IMR-90 (cell line): Measurements from ENCODE around the gene MEF2A. TPM values are rescaled to one million over a fixed set of nuclear protein-coding genes. Genes with fewer than 3 reads are reported as not detected.

Source experiments
- ATAC-seq: fragments of 200-7000 bp; cut with Tn5 transposase; 2 replicates; pipeline ENCODE4 v1.9.1; 2020; ENCODE audit warnings: low read depth, mild to moderate bottlenecking, moderate library complexity
- BruUV-seq: library from RNA; stranded (reverse); fragments of 400-500 nt; replicated peaks from 2 replicates; lab custom pipeline; 2021; lab: Mats Ljungman, UMichigan
- CTCF ChIA-PET: fragments of 300-600 bp; formaldehyde crosslinking; extraction: SDS; loops from one replicate; lab custom pipeline; 2021; ENCODE audit warnings: antibody characterized with exemption; lab: Yijun Ruan, JAX
- POLR2A ChIA-PET: fragments of 300-600 bp; sonication (Branson Sonifier 250); formaldehyde crosslinking; loops from one replicate; lab custom pipeline; 2022; ENCODE audit warnings: antibody characterized with exemption; ENCODE audit not compliant: unreplicated experiment; lab: Charles Lee
- DNase-seq: peaks from one replicate; pipeline ENCODE4 v3.0.0; 2013
- H2AFZ ChIP-seq: replicated peaks from 2 replicates; pipeline ENCODE3; 2013; ENCODE audit warnings: low read length, mild to moderate bottlenecking; ENCODE audit not compliant: poor library complexity
- H2AK5ac ChIP-seq: 2 replicates; pipeline ENCODE4 v1.6.1; 2013; ENCODE audit warnings: low read depth, low read length, inconsistent platforms
- H2AK9ac ChIP-seq: replicated peaks from 2 replicates; pipeline ENCODE3; 2013; ENCODE audit warnings: mild to moderate bottlenecking, low read depth, low read length, moderate library complexity; ENCODE audit not compliant: poor library complexity
- H2BK120ac ChIP-seq: 2 replicates; pipeline ENCODE4 v1.6.1; 2013; ENCODE audit warnings: low read depth, low read length, inconsistent platforms
- H2BK15ac ChIP-seq: 3 replicates; pipeline ENCODE4 v1.6.1; 2013; ENCODE audit warnings: low read depth, low read length, inconsistent platforms
- H2BK20ac ChIP-seq: 2 replicates; pipeline ENCODE4 v1.6.1; 2013; ENCODE audit warnings: low read depth, mild to moderate bottlenecking, inconsistent platforms, low read length, moderate library complexity
- H2BK5ac ChIP-seq: 2 replicates; pipeline ENCODE4 v1.6.1; 2013; ENCODE audit warnings: mild to moderate bottlenecking, low read depth, low read length, inconsistent platforms; ENCODE audit not compliant: poor library complexity, severe bottlenecking
- H3K14ac ChIP-seq: replicated peaks from 2 replicates; pipeline ENCODE4 v1.6.1; 2013; ENCODE audit warnings: low read depth, low read length, inconsistent platforms
- H3K18ac ChIP-seq: 2 replicates; pipeline ENCODE4 v1.6.1; 2013; ENCODE audit warnings: low read depth, low read length, control low read depth
- H3K23ac ChIP-seq: 2 replicates; pipeline ENCODE4 v1.6.1; 2013; ENCODE audit warnings: low read depth, low read length, inconsistent platforms
- H3K27ac ChIP-seq: 2 replicates; pipeline ENCODE4 v1.5.1; 2013; ENCODE audit warnings: mild to moderate bottlenecking, control low read depth, low read length; ENCODE audit not compliant: insufficient read depth
- H3K27me3 ChIP-seq: 2 replicates; pipeline ENCODE4 v1.6.1; 2013; ENCODE audit warnings: low read length; ENCODE audit not compliant: control insufficient read depth, insufficient read depth
- H3K36me3 ChIP-seq: 2 replicates; pipeline ENCODE4 v1.6.1; 2013; ENCODE audit warnings: low read length, mixed read lengths; ENCODE audit not compliant: control insufficient read depth, insufficient read depth
- H3K4ac ChIP-seq: 2 replicates; pipeline ENCODE4 v1.6.1; 2013; ENCODE audit warnings: low read depth, low read length, inconsistent platforms
- H3K4me1 ChIP-seq: 2 replicates; pipeline ENCODE4 v1.6.1; 2013; ENCODE audit warnings: low read length, mixed read lengths; ENCODE audit not compliant: control insufficient read depth, insufficient read depth
- H3K4me2 ChIP-seq: 2 replicates; pipeline ENCODE4 v1.6.1; 2013; ENCODE audit warnings: low read depth, mild to moderate bottlenecking, control low read depth, low read length, moderate library complexity
- H3K4me3 ChIP-seq: 2 replicates; pipeline ENCODE4 v1.5.1; 2013; ENCODE audit warnings: low read depth, mild to moderate bottlenecking, control low read depth, low read length, moderate library complexity; ENCODE audit not compliant: insufficient read depth
- H3K56ac ChIP-seq: 2 replicates; pipeline ENCODE4 v1.6.1; 2013; ENCODE audit warnings: low read length, inconsistent platforms; ENCODE audit not compliant: insufficient read depth; ENCODE audit errors: extremely low read depth
- H3K79me1 ChIP-seq, 2 experiments: 2 replicates each; pipeline ENCODE4 v1.6.1; 2013; ENCODE audit warnings: low read length in 2 of 2, inconsistent platforms in 1 of 2, low read depth in 1 of 2
- H3K9ac ChIP-seq: 2 replicates; pipeline ENCODE4 v1.6.1; 2013; ENCODE audit warnings: low read depth, low read length, control low read depth
- H3K9me1 ChIP-seq: 2 replicates; pipeline ENCODE4 v1.6.1; 2013; ENCODE audit warnings: low read length, inconsistent platforms; ENCODE audit not compliant: insufficient read depth
- H3K9me3 ChIP-seq: 2 replicates; pipeline ENCODE4 v1.6.1; 2013; ENCODE audit warnings: low read length; ENCODE audit not compliant: control insufficient read depth, insufficient read depth
- H4K20me1 ChIP-seq: 2 replicates; pipeline ENCODE4 v1.6.1; 2013; ENCODE audit warnings: low read length, inconsistent platforms; ENCODE audit not compliant: insufficient read depth
- H4K5ac ChIP-seq: 2 replicates; pipeline ENCODE4 v1.6.1; 2013; ENCODE audit warnings: mild to moderate bottlenecking, low read depth, low read length, control low read depth
- H4K8ac ChIP-seq, 2 experiments: 2 replicates each; pipeline ENCODE4 v1.6.1; 2013; ENCODE audit warnings: low read depth in 2 of 2, low read length in 2 of 2, control low read depth in 1 of 2, inconsistent platforms in 1 of 2
- H4K91ac ChIP-seq: 2 replicates; pipeline ENCODE4 v1.6.1; 2013; ENCODE audit warnings: low read depth, low read length, inconsistent platforms; ENCODE audit not compliant: insufficient read depth
- CEBPB ChIP-seq: IDR thresholded peaks from 2 replicates; pipeline ENCODE4 v1.6.1; 2012; ENCODE audit warnings: low read depth, low read length, improper control_type of control experiment
- CTCF ChIP-seq: conservative IDR thresholded peaks from 2 replicates; pipeline ENCODE4 v1.5.1; 2012; ENCODE audit warnings: mild to moderate bottlenecking, low read depth, low read length, improper control_type of control experiment
- ELK1 ChIP-seq: fragments of 150-350 bp; IDR thresholded peaks from 2 replicates; pipeline ENCODE4 v1.6.1; 2016; ENCODE audit warnings: low read depth, mild to moderate bottlenecking, low read length, moderate library complexity, borderline replicate concordance
- RFX5 ChIP-seq: IDR thresholded peaks from 2 replicates; pipeline ENCODE4 v1.8.0; 2012; ENCODE audit warnings: low read depth, mild to moderate bottlenecking, low read length, moderate library complexity
- SMC3 ChIP-seq: fragments of 150-350 bp; IDR thresholded peaks from 2 replicates; pipeline ENCODE4 v1.6.1; 2016; ENCODE audit warnings: low read depth, mild to moderate bottlenecking, antibody characterized with exemption, low read length, moderate library complexity
- WGBS, 2 experiments: methylation state at CpG; one replicate each; pipeline versions ENCODE4 v1.1.5 to v1.1.7; 2013; ENCODE audit warnings: missing lambda C conversion rate in 2 of 2; ENCODE audit not compliant: insufficient read length in 1 of 2; ENCODE audit errors: extremely low coverage in 2 of 2; 5-methylcytosine and 5-hydroxymethylcytosine counted together
- dilution Hi-C: fragments of 300-500 bp; cut with HindIII; formaldehyde crosslinking; loops from one replicate; pipeline ENCODE4 v1.14.3; 2018; ENCODE audit warnings: low sequenced_read_pairs; ENCODE audit not compliant: unreplicated experiment
- in situ Hi-C: fragments of 300-500 bp; cut with MboI; formaldehyde crosslinking; loops from 3 replicates; pipeline ENCODE4 v1.14.3; 2019; ENCODE audit warnings: low sequenced_read_pairs, inconsistent platforms, mixed read lengths
- intact Hi-C: fragments of 100-400 bp; cut with micrococcal nuclease; formaldehyde crosslinking; loops from 2 replicates; pipeline ENCODE4 v1.10.0; 2022
- polyA plus RNA-seq, 3 experiments: library from polyadenylated mRNA; depleted of rRNA; stranded (reverse); fragments of >200 nt; gene quantifications; 2 replicates each; pipeline ENCODE4 v1.2.3, GENCODE V29; 2012; ENCODE audit warnings: low replicate concordance in 1 of 3
- total RNA-seq: library from RNA; depleted of rRNA; stranded (reverse); fragments of >200 nt; gene quantifications from 2 replicates; pipeline ENCODE4 v1.2.3, GENCODE V29; 2012
- TF ChIP-seq, protein P1 (sequence below): fragments of 150-350 bp; IDR thresholded peaks from 2 replicates; pipeline ENCODE4 v1.6.1; 2017; ENCODE audit warnings: mild to moderate bottlenecking, antibody characterized with exemption, low read length, low read depth

MEF2A gene
- total and polyA plus RNA-seq, 2 of the 4 experiments (the other 2 are of a cell fraction), result 16.1 to 16.7 TPM

GRCh38 chr15:99744142-99744541 is 178.4 kb downstream of the MEF2A start:
- H3K4me3 ChIP-seq, result no peak overlapping the region
- 100% methylated on average over 1 of the region's 7 CpGs; no CpG with 5 or more reads in 1 of the 2 experiments for WGBS, 2 experiments
- no peak overlapping the region for H3K14ac ChIP-seq
- in situ Hi-C loops (loop anchor here (25.0 kb wide), 1 partner anchor 632 kb away; the partner anchor contains the start of gene SYNM), intact Hi-C loops (no loop called here), dilution Hi-C loops (no loop called here)
- no peaks in the 10 kb centered on the region for H3K9me3 ChIP-seq
- no peak overlapping the region for H2AK5ac ChIP-seq
- H3K9me1 ChIP-seq, result 0 out of 2 replicates have a peak, but pooled peaks cover 3% of the 10 kb centered on the region
- no peak overlapping the region for H2AK9ac ChIP-seq
- no peak overlapping the region for H3K56ac ChIP-seq
- TF ChIP-seq CEBPB (no peak), CTCF (no peak), ELK1 (no peak), SMC3 (no peak), RFX5 (no peak)
- TF ChIP-seq, protein P1, sequence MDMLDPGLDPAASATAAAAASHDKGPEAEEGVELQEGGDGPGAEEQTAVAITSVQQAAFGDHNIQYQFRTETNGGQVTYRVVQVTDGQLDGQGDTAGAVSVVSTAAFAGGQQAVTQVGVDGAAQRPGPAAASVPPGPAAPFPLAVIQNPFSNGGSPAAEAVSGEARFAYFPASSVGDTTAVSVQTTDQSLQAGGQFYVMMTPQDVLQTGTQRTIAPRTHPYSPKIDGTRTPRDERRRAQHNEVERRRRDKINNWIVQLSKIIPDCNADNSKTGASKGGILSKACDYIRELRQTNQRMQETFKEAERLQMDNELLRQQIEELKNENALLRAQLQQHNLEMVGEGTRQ, result no peak
- H2AFZ ChIP-seq, result no peak overlapping the region
- no peaks in the 10 kb centered on the region for H3K36me3 ChIP-seq
- H4K8ac ChIP-seq, result no peak overlapping the region
- BruUV-seq, result no TSS peak
- peaks cover 14% of the 10 kb centered on the region for H3K27me3 ChIP-seq
- ChIA-PET CTCF (no interaction called here), POLR2A (no interaction called here)
- no peak overlapping the region for H3K9ac ChIP-seq
- DNase-seq (no peak), ATAC-seq (no peak)
- no peak overlapping the region; the same call in 1 of the 2 replicates for H3K23ac ChIP-seq
- no peak overlapping the region for H3K4ac ChIP-seq
- no peak overlapping the region for H3K4me2 ChIP-seq
- no peak overlapping the region for H4K91ac ChIP-seq
- H2BK20ac ChIP-seq, result no peak overlapping the region
- H2BK120ac ChIP-seq, result no peak overlapping the region
- H3K79me1 ChIP-seq, result no peaks in the 10 kb centered on the region
- no peaks in the 10 kb centered on the region for H3K4me1 ChIP-seq
- H2BK15ac ChIP-seq, result no peak overlapping the region
- no peak overlapping the region for H4K5ac ChIP-seq
- no peak overlapping the region for H3K18ac ChIP-seq
- H4K20me1 ChIP-seq, result no peaks in the 10 kb centered on the region
- no peak overlapping the region for H2BK5ac ChIP-seq
- H3K27ac ChIP-seq, result no peak overlapping the region
